Activated CD4-positive, alpha-beta T cell treated with anti-CD3 and anti-CD28 coated beads for 36 hours (primary cell): ENCODE data around the gene BHLHE23. TPM values are rescaled to one million over a fixed set of nuclear protein-coding genes. Genes with fewer than 3 reads are reported as not detected.
A peak's percentile ranks its signal among the peaks of the same experiment; 100 is the strongest.

ENCODE experiments used
- ATAC-seq: fragments of 200-7000 bp; cut with Tn5 transposase; one replicate; pipeline ENCODE4 v1.10.0; 2021; ENCODE audit warnings: mild to moderate bottlenecking, moderate library complexity
- CTCF ChIA-PET: fragments of 350-600 bp; sonication (Branson Sonifier 250); formaldehyde crosslinking; loops from one replicate; lab custom pipeline; 2021; ENCODE audit warnings: antibody characterized with exemption; lab: Charles Lee
- POLR2A ChIA-PET: fragments of 350-600 bp; sonication (Branson Sonifier 250); formaldehyde crosslinking; loops from one replicate; lab custom pipeline; 2021; ENCODE audit warnings: antibody characterized with exemption, inconsistent platforms; lab: Charles Lee
- DNase-seq: peaks from one replicate; pipeline ENCODE4 v3.0.0-alpha.2; 2020
- H3K27ac Mint-ChIP-seq: one replicate; pipeline ENCODE4 v1.8.0; 2021; ENCODE audit warnings: mixed read lengths
- H3K27me3 Mint-ChIP-seq: one replicate; pipeline ENCODE4 v1.8.0; 2021; ENCODE audit warnings: mixed read lengths
- H3K36me3 Mint-ChIP-seq: one replicate; pipeline ENCODE4 v1.8.0; 2021; ENCODE audit warnings: low read depth, mixed read lengths
- H3K4me1 Mint-ChIP-seq: one replicate; pipeline ENCODE4 v1.8.0; 2021; ENCODE audit warnings: mixed read lengths
- H3K4me3 Mint-ChIP-seq: one replicate; pipeline ENCODE4 v1.8.0; 2021; ENCODE audit warnings: mild to moderate bottlenecking, moderate library complexity, mixed read lengths
- H3K9me3 Mint-ChIP-seq: one replicate; pipeline ENCODE4 v1.8.0; 2021; ENCODE audit warnings: low read depth, mixed read lengths
- intact Hi-C, 2 experiments: fragments of 100-400 bp; cut with DNase I in 1 of 2; cut with micrococcal nuclease in 1 of 2; formaldehyde crosslinking; loops; one replicate each; pipeline versions ENCODE4 v1.14.2 to v1.15.1; 2022 to 2024; cut with DNase I, micrococcal nuclease
- total RNA-seq, 2 experiments: library from RNA; stranded (reverse); gene quantifications; one replicate each; pipeline ENCODE4 v1.2.3, GENCODE V29; 2021

BHLHE23 gene
- total RNA-seq, 2 experiments from 2014 or later = not detected

GRCh38 chr20:63028461-63028921 is 21.7 kb upstream of the BHLHE23 start:
- Mint-ChIP-seq H3K9me3 (no peaks in the 10 kb centered on the region), H3K27ac (no peak overlapping the region), H3K4me3 (no peak overlapping the region), H3K36me3 (no peaks in the 10 kb centered on the region), H3K4me1 (peaks cover 19% of the 10 kb centered on the region), H3K27me3 (peaks cover 17% of the 10 kb centered on the region)
- peak; percentile 5 for DNase-seq
- ChIA-PET CTCF (no interaction called here), POLR2A (no interaction called here)
- no peak for ATAC-seq
- intact Hi-C loops = no loop called here

- no peak overlapping the region for H3K4me3 Mint-ChIP-seq
- peaks cover 14% of the 10 kb centered on the region for H3K4me1 Mint-ChIP-seq
- H3K27ac Mint-ChIP-seq = no peak overlapping the region
- H3K9me3 Mint-ChIP-seq = no peaks in the 10 kb centered on the region
- peaks cover 17% of the 10 kb centered on the region for H3K27me3 Mint-ChIP-seq
- ATAC-seq (no peak), DNase-seq (peak; percentile 59)
- intact Hi-C loops = no loop called here
- ChIA-PET CTCF (no interaction called here), POLR2A (no interaction called here)
- no peaks in the 10 kb centered on the region for H3K36me3 Mint-ChIP-seq
These were observed 21.2 kb upstream of the BHLHE23 start for GRCh38 chr20:63027922-63028389.

- H3K27ac Mint-ChIP-seq = no peak overlapping the region
- intact Hi-C loops = no loop called here
- no peaks in the 10 kb centered on the region for H3K9me3 Mint-ChIP-seq
- no peak overlapping the region for H3K4me3 Mint-ChIP-seq
- no peaks in the 10 kb centered on the region for H3K36me3 Mint-ChIP-seq
- ATAC-seq (no peak), DNase-seq (no peak)
- ChIA-PET CTCF (no interaction called here), POLR2A (no interaction called here)
- H3K27me3 Mint-ChIP-seq = peaks cover 17% of the 10 kb centered on the region
- H3K4me1 Mint-ChIP-seq = peaks cover 11% of the 10 kb centered on the region
These were observed 20.6 kb upstream of the BHLHE23 start for GRCh38 chr20:63027221-63027921.

- POLR2A ChIA-PET = no interaction called here
- no peak overlapping the region for H3K27ac Mint-ChIP-seq
- H3K9me3 Mint-ChIP-seq = no peaks in the 10 kb centered on the region
- peaks cover 11% of the 10 kb centered on the region for H3K4me1 Mint-ChIP-seq
- no peak for ATAC-seq
- intact Hi-C loops = no loop called here
- H3K27me3 Mint-ChIP-seq = peaks cover 17% of the 10 kb centered on the region
- H3K4me3 Mint-ChIP-seq = no peak overlapping the region
- no peaks in the 10 kb centered on the region for H3K36me3 Mint-ChIP-seq
- CTCF ChIA-PET = interaction anchor here (0.6 kb wide), 1 partner anchor 126 kb away, joined by 5 read pairs; no protein-coding TSS in a partner anchor
- DNase-seq = peak; percentile 3
These were observed 19.9 kb upstream of the BHLHE23 start for GRCh38 chr20:63026582-63027165.

- Mint-ChIP-seq H3K4me3 (no peak overlapping the region), H3K27me3 (peaks cover 17% of the 10 kb centered on the region), H3K9me3 (no peaks in the 10 kb centered on the region), H3K4me1 (peaks cover 11% of the 10 kb centered on the region), H3K36me3 (no peaks in the 10 kb centered on the region), H3K27ac (no peak overlapping the region)
- ChIA-PET CTCF (interaction anchor here (0.6 to 1.0 kb wide), 2 partner anchors 53 to 461 kb away, joined by 3 to 8 read pairs; no protein-coding TSS in a partner anchor), POLR2A (no interaction called here)
- intact Hi-C loops = no loop called here
- ATAC-seq = peak; percentile 55
- peak; percentile 50 for DNase-seq
These were observed 19.0 kb upstream of the BHLHE23 start for GRCh38 chr20:63025534-63026331.

- H3K4me3 Mint-ChIP-seq = no peak overlapping the region
- H3K27ac Mint-ChIP-seq = no peak overlapping the region
- H3K27me3 Mint-ChIP-seq = peaks cover 17% of the 10 kb centered on the region
- H3K4me1 Mint-ChIP-seq = peaks cover 11% of the 10 kb centered on the region
- H3K9me3 Mint-ChIP-seq = no peaks in the 10 kb centered on the region
- DNase-seq (peak; percentile 2), ATAC-seq (no peak)
- ChIA-PET CTCF (interaction anchor here (0.6 to 1.2 kb wide), 3 partner anchors 13 to 460 kb away, joined by 3 to 8 read pairs (median 5); no protein-coding TSS in a partner anchor), POLR2A (no interaction called here)
- H3K36me3 Mint-ChIP-seq = no peaks in the 10 kb centered on the region
- intact Hi-C loops = no loop called here
These were observed 18.0 kb upstream of the BHLHE23 start for GRCh38 chr20:63024573-63025392.

GRCh38 chr20:63023936-63024571 is 17.3 kb upstream of the BHLHE23 start:
- POLR2A ChIA-PET = no interaction called here
- Mint-ChIP-seq H3K9me3 (no peaks in the 10 kb centered on the region), H3K36me3 (no peaks in the 10 kb centered on the region), H3K27me3 (peaks cover 12% of the 10 kb centered on the region), H3K27ac (no peak overlapping the region), H3K4me1 (peaks cover 7% of the 10 kb centered on the region), H3K4me3 (no peak overlapping the region)
- ATAC-seq (no peak), DNase-seq (peak; percentile 2)
- CTCF ChIA-PET = interaction anchor here (1.2 kb wide), 1 partner anchor 13 kb away, joined by 5 read pairs; no protein-coding TSS in a partner anchor
- intact Hi-C loops = no loop called here

- Mint-ChIP-seq H3K9me3 (no peaks in the 10 kb centered on the region), H3K27me3 (peaks cover 16% of the 10 kb centered on the region), H3K36me3 (no peaks in the 10 kb centered on the region), H3K27ac (no peak overlapping the region), H3K4me1 (peaks cover 7% of the 10 kb centered on the region), H3K4me3 (no peak overlapping the region)
- POLR2A ChIA-PET = no interaction called here
- intact Hi-C loops = no loop called here
- ATAC-seq (no peak), DNase-seq (peak; percentile 3)
- CTCF ChIA-PET = no interaction called here
These were observed 16.5 kb upstream of the BHLHE23 start for GRCh38 chr20:63023071-63023935.

DNA sequence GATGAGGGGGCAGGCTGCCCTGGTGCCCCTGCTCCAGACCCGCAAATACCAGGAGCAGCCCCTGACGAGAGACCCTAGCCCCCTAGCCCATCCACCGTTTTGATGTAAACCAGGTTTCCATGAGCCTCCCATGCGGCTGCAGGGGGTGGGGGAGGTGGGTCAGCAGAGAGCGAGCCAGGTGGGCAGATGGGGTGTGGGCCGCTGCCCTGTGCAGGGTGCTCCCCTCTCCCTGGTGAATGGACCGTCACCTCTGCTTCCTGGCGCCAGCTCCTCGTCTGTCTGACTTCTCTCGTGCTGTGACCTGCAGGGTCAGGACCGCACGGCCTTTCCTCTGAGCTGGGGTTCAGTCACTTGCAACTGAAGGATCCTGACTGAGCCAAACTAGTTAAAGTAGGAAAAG is 15.7 kb upstream of the BHLHE23 start:
- no peaks in the 10 kb centered on the region for H3K9me3 Mint-ChIP-seq
- no peak for DNase-seq

More for the DNA sequence above, 15.7 kb upstream of the BHLHE23 start:
- no peak for ATAC-seq
- peaks cover 3% of the 10 kb centered on the region for H3K4me1 Mint-ChIP-seq
- no peak overlapping the region for H3K27ac Mint-ChIP-seq
- H3K27me3 Mint-ChIP-seq = peaks cover 12% of the 10 kb centered on the region
- CTCF ChIA-PET = no interaction called here
- POLR2A ChIA-PET = interaction anchor here (0.6 kb wide), 1 partner anchor 135 kb away, joined by 3 read pairs; no protein-coding TSS in a partner anchor
- intact Hi-C loops = no loop called here
- H3K36me3 Mint-ChIP-seq = no peaks in the 10 kb centered on the region
- H3K4me3 Mint-ChIP-seq = no peak overlapping the region
